HG02852 (cell line): ENCODE data around the gene PCDHGC3.

Experiments used
- ATAC-seq: cut with Tn5 transposase; IDR thresholded peaks from one replicate; pipeline ENCODE4 v1.9.1; 2021; ENCODE audit warnings: mild to moderate bottlenecking, moderate library complexity; ENCODE audit not compliant: unreplicated experiment

Gene PCDHGC3

GRCh38 chr5:141484641-141485311, 9.0 kb downstream of the PCDHGC3 start, which contains the start of gene PCDHGC4:
TSS of gene PCDHGC4 (plus strand) at chr5:141485030. CDS start at chr5:141485174, 144 bp downstream.
- ATAC-seq = no peak

GRCh38 chr5:141485321-141486055, 9.7 kb downstream of the PCDHGC3 start:
- no peak for ATAC-seq

DNA sequence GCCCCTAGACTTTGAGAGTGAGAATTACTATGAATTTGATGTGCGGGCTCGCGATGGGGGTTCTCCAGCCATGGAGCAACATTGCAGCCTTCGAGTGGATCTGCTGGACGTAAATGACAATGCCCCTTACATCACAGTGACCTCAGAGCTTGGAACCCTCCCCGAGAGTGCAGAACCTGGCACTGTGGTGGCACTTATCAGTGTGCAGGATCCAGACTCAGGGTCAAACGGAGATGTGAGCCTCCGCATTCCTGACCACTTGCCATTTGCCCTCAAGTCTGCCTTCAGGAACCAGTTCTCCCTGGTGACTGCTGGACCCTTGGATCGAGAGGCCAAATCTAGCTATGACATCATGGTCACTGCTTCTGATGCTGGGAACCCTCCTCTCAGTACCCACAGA, 10.3 kb downstream of the PCDHGC3 start:
- no peak for ATAC-seq

DNA sequence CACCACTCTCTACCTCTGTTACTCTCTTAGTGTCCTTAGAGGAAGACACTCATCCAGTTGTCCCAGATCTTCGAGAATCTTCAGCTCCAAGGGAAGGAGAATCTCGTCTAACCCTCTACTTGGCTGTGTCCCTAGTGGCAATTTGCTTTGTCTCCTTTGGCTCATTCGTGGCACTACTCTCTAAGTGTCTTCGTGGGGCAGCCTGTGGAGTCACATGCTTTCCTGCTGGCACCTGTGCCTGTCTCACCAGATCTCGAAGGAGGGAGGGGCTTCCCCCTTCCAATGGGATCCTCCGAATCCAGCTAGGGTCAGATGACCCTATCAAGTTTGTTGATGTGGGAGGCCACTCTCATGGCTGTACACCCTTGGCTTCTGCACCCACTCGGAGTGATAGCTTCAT, 11.4 kb downstream of the PCDHGC3 start:
- no peak for ATAC-seq

GRCh38 chr5:141488591-141489561, 13.1 kb downstream of the PCDHGC3 start, which contains the start of gene PCDHGC5:
TSS of gene PCDHGC5 (plus strand) at chr5:141489081. CDS start at chr5:141489241, 160 bp downstream.
- ATAC-seq = no peak

DNA sequence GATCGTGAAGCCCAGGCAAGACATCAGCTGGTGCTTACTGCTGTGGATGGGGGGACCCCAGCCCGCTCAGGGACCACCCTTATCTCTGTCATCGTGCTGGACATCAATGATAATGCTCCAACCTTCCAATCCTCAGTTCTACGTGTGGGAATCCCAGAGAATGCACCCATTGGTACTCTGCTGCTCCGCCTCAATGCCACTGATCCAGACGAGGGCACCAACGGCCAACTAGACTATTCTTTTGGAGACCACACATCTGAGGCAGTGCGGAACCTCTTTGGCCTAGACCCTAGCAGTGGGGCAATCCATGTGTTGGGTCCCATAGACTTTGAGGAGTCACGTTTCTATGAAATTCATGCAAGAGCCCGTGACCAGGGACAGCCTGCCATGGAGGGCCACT, 14.1 kb downstream of the PCDHGC3 start:
- no peak for ATAC-seq

GRCh38 chr5:141490271-141490670, 14.5 kb downstream of the PCDHGC3 start:
- ATAC-seq = no peak

DNA sequence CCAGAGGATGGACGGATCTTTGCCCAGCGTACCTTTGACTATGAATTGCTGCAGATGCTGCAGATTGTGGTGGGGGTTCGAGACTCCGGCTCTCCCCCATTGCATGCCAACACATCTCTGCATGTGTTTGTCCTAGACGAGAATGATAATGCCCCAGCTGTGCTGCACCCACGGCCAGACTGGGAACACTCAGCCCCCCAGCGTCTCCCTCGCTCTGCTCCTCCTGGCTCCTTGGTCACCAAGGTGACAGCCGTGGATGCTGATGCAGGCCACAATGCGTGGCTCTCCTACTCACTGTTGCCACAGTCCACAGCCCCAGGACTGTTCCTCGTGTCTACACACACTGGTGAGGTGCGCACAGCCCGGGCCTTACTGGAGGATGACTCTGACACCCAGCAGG, 15.0 kb downstream of the PCDHGC3 start:
- ATAC-seq = no peak

GRCh38 chr5:141491323-141492167, 15.8 kb downstream of the PCDHGC3 start:
- peak; percentile 20 for ATAC-seq

DNA sequence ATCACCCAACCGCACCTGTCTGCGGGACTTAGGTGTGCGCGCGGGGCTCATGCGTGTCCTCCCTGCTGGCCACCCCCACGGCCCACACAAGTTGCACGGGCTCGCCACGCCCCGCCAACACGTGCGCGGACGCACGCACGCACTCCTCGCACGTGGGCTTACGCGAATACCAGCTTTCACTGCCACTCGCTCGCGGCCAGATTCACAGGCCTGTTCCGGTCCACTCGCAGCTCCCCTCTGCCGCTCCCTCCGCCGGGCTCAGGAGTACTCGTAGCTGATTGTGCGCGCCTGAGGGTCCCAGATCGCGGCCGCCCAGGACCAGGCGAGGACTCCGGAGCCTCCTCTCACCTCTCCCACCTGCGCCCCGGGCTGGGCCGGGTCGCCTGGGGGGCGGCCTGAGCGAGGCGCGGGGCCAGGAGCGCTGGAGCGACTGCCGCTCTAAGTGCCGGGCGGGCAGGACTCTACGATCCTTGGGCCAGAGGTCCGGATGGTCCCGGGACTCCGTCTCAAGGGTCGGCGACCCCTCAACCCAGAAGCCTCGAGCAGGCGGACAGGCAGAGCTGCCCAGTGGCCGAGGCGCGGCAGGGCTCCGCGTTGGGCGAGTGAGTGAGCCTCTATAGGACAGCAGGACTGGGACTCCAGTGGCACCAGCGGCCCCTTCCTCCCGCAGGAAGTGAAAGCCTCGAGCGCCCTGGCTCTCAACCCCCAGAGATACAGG, 16.6 kb downstream of the PCDHGC3 start:
- ATAC-seq = peak; percentile 48

GRCh38 chr5:141493500-141494422, 18.0 kb downstream of the PCDHGC3 start:
- no peak for ATAC-seq

GRCh38 chr5:141494761-141495452, 19.1 kb downstream of the PCDHGC3 start:
- ATAC-seq = no peak

GRCh38 chr5:141495453-141495811, 19.7 kb downstream of the PCDHGC3 start:
- ATAC-seq = no peak

- no peak for ATAC-seq
Observed at GRCh38 chr5:141496038-141496437, 20.3 kb downstream of the PCDHGC3 start.

DNA sequence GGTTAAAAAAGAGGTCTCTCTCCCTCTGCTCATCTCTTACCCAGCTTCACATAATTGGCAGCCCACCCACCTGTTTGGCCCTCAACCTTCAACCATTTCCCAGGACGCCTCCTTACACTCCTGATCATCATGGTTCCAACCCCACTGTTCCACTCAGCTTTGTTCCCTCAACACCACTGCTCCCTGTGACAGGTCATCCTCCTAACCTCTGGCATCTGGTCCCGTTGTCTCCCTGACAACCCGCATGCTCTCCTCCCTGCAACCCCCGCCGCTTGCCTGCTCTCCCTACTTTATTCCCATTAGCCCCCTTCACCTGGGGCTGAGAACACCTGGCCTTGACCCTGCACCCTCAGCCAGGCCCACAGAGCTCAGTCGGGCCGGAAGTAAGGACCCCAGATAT, 26.0 kb downstream of the PCDHGC3 start:
- no peak for ATAC-seq

DNA sequence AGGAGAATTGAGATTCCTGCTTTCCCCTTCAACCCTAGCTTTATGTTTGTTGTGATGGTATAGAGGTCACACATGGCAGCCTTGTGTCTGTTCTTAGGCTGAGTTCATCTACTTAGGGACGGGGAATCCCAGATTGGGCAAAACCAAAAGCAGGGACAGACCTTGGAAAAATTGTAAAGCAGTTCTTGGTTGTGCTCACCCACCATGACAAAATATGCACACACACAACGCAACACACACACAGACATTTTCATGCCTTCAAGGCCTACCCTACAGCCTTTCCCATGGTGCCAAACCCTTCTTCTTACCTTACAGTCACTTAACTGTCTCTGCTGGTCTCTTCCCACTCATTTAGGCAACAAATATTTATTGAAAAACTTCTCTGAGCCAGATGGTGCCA, 27.9 kb downstream of the PCDHGC3 start:
- ATAC-seq = no peak

DNA sequence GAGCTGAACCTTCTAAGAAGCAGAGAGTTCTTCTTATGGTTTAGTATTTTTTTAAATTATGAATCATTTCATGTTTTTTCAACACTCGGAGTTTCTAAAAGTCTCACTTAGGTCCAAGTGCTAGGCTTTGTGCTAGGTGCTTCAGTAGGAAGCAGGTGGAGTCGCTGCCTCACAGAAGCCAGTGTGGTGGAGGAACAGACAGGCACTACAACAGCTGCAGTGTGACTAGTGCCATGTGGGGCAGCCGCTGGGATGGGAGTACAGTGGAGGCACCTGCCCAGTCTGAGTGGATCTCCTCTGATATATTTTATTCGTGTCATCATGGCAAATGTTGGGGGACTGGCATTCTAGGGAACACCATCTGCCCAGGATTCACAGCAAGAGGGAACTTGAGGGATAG, 28.4 kb downstream of the PCDHGC3 start:
- no peak for ATAC-seq
